ENCODE results near the gene GPR25. TPM values are rescaled to one million over a fixed set of nuclear protein-coding genes. Genes with fewer than 3 reads are reported as not detected.

The GPR25 gene
- total and polyA plus RNA-seq, 2 of the 4 experiments (the other 2 are of a cell fraction): not detected

DNA sequence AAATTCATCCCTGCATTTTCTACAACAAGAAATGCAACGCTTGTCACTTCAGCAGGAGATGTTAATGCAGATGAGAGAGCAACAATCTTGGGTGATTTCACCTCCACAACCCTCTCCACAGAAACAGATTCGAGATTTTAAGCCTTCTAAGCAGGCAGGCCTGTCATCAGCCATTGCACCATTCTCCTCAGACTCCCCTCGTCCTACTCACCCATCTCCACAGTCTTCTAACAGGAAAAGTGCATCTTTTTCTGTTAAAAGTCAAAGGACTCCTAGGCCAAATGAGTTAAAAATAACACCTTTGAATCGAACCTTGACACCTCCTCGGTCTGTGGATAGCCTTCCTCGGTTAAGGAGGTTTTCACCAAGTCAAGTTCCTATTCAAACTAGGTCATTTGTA lies 23.4 kb upstream of the GPR25 start:
- WGBS, 2 experiments (ENCODE audit: extremely low coverage in 2 of 2, insufficient read length in 1 of 2): no CpG with 5 or more reads among the region's 6 CpGs
- H2BK20ac ChIP-seq (ENCODE audit: low read depth, low read length): no peak overlapping the region
- no peak overlapping the region for H2AK9ac ChIP-seq (replicated peaks; ENCODE audit: low read depth, low read length, poor library complexity)
- H2AK5ac ChIP-seq (ENCODE audit: low read depth, low read length): no peak overlapping the region
- TF ChIP-seq CHD1 (IDR thresholded peaks at IDR 0.05; ENCODE audit: low read depth, low read length) (no peak), RCOR1 (IDR thresholded peaks at IDR 0.05; ENCODE audit: insufficient replicate concordance, low read length) (no peak), POLR2A (IDR thresholded peaks at IDR 0.05; ENCODE audit: low read depth, low read length) (no peak), MAZ (IDR thresholded peaks at IDR 0.05; ENCODE audit: borderline replicate concordance, low read depth, low read length) (no peak), FOS (IDR thresholded peaks at IDR 0.05; ENCODE audit: low read depth, low read length) (no peak), MXI1 (IDR thresholded peaks at IDR 0.05; ENCODE audit: borderline replicate concordance, low read depth, low read length) (no peak), BHLHE40 (IDR thresholded peaks at IDR 0.05; ENCODE audit: low read depth, low read length) (no peak), SMC3 (IDR thresholded peaks at IDR 0.05; ENCODE audit: low read depth, low read length) (no peak), RFX5 (IDR thresholded peaks at IDR 0.05; ENCODE audit: low read depth, low read length) (no peak)
- TF ChIP-seq, protein P1, sequence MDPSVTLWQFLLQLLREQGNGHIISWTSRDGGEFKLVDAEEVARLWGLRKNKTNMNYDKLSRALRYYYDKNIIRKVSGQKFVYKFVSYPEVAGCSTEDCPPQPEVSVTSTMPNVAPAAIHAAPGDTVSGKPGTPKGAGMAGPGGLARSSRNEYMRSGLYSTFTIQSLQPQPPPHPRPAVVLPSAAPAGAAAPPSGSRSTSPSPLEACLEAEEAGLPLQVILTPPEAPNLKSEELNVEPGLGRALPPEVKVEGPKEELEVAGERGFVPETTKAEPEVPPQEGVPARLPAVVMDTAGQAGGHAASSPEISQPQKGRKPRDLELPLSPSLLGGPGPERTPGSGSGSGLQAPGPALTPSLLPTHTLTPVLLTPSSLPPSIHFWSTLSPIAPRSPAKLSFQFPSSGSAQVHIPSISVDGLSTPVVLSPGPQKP (IDR thresholded peaks at IDR 0.05; ENCODE audit: borderline replicate concordance, low read depth, low read length): no peak
- TF ChIP-seq, protein P2, sequence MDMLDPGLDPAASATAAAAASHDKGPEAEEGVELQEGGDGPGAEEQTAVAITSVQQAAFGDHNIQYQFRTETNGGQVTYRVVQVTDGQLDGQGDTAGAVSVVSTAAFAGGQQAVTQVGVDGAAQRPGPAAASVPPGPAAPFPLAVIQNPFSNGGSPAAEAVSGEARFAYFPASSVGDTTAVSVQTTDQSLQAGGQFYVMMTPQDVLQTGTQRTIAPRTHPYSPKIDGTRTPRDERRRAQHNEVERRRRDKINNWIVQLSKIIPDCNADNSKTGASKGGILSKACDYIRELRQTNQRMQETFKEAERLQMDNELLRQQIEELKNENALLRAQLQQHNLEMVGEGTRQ (IDR thresholded peaks at IDR 0.05; ENCODE audit: low read depth, low read length): no peak
- TF ChIP-seq, protein P3, sequence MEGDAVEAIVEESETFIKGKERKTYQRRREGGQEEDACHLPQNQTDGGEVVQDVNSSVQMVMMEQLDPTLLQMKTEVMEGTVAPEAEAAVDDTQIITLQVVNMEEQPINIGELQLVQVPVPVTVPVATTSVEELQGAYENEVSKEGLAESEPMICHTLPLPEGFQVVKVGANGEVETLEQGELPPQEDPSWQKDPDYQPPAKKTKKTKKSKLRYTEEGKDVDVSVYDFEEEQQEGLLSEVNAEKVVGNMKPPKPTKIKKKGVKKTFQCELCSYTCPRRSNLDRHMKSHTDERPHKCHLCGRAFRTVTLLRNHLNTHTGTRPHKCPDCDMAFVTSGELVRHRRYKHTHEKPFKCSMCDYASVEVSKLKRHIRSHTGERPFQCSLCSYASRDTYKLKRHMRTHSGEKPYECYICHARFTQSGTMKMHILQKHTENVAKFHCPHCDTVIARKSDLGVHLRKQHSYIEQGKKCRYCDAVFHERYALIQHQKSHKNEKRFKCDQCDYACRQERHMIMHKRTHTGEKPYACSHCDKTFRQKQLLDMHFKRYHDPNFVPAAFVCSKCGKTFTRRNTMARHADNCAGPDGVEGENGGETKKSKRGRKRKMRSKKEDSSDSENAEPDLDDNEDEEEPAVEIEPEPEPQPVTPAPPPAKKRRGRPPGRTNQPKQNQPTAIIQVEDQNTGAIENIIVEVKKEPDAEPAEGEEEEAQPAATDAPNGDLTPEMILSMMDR (conservative IDR thresholded peaks at IDR 0.05; ENCODE audit: low read depth, low read length): no peak
- no peak overlapping the region for H3K4ac ChIP-seq (ENCODE audit: low read depth, low read length)
- H3K9ac ChIP-seq (ENCODE audit: low read depth, low read length): no peak overlapping the region
- H2BK5ac ChIP-seq (ENCODE audit: low read depth, low read length, poor library complexity, severe bottlenecking): no peak overlapping the region
- H3K4me2 ChIP-seq (ENCODE audit: low read depth, low read length): no peak overlapping the region
- H3K23ac ChIP-seq (ENCODE audit: low read depth, low read length): no peak overlapping the region
- 0 out of 2 replicates have a peak, but pooled peaks cover 3% of the 10 kb centered on the region for H3K9me1 ChIP-seq (ENCODE audit: insufficient read depth, low read length)
- peaks cover 29% of the 10 kb centered on the region for H3K36me3 ChIP-seq (ENCODE audit: control insufficient read depth, insufficient read depth, low read length)
- POLR2A ChIA-PET (ENCODE audit: unreplicated experiment): no interaction called here
- no peak overlapping the region for H4K8ac ChIP-seq (ENCODE audit: low read depth in 2 of 2, low read length in 2 of 2)
- H4K5ac ChIP-seq (ENCODE audit: low read depth, low read length): no peak overlapping the region
- no peak for ATAC-seq (ENCODE audit: low read depth)
- no peaks in the 10 kb centered on the region for H3K9me3 ChIP-seq (ENCODE audit: control insufficient read depth, insufficient read depth, low read length)
- no peaks in the 10 kb centered on the region for H3K4me1 ChIP-seq (ENCODE audit: control insufficient read depth, insufficient read depth, low read length)
- H3K27me3 ChIP-seq (ENCODE audit: control insufficient read depth, insufficient read depth, low read length): no peaks in the 10 kb centered on the region
- H3K4me3 ChIP-seq (ENCODE audit: insufficient read depth, low read depth, low read length): no peak overlapping the region
- H4K91ac ChIP-seq (ENCODE audit: insufficient read depth, low read depth, low read length): no peak overlapping the region
- no peak for DNase-seq
- H3K79me1 ChIP-seq (ENCODE audit: low read depth in 1 of 2, low read length in 2 of 2): peaks cover 3 to 21% of the 10 kb centered on the region in 2 experiments; a peak in 3 of 4 replicates
- H3K56ac ChIP-seq (ENCODE audit: extremely low read depth, insufficient read depth, low read length): no peak overlapping the region
- dilution Hi-C loops (cut with HindIII; ENCODE audit: low sequenced_read_pairs, unreplicated experiment): no loop called here
- H4K20me1 ChIP-seq (ENCODE audit: insufficient read depth, low read length): no peaks in the 10 kb centered on the region
- CTCF ChIA-PET: no interaction called here
- no peak overlapping the region for H2BK15ac ChIP-seq (ENCODE audit: low read depth, low read length)
- no TSS peak for BruUV-seq (replicated peaks)
- intact Hi-C loops (cut with micrococcal nuclease): no loop called here
- no peak overlapping the region for H2AFZ ChIP-seq (replicated peaks; ENCODE audit: low read length, poor library complexity)
- H3K27ac ChIP-seq (ENCODE audit: insufficient read depth, low read length): no peak overlapping the region
- in situ Hi-C loops (cut with MboI; ENCODE audit: low sequenced_read_pairs): no loop called here
- H3K14ac ChIP-seq (replicated peaks; ENCODE audit: low read depth, low read length): no peak overlapping the region
- H3K18ac ChIP-seq (ENCODE audit: low read depth, low read length): no peak overlapping the region
- H2BK120ac ChIP-seq (ENCODE audit: low read depth, low read length): no peak overlapping the region

Data from IMR-90 (cell line).